Ovary (tissue), 9 donors: ENCODE measurements around the gene FOLR1. TPM values are rescaled to one million over a fixed set of nuclear protein-coding genes. Genes with fewer than 3 reads are reported as not detected.

ENCODE experiments used
- DNase-seq, 5 donors: peaks; one replicate each; pipeline ENCODE4 v3.0.0-alpha.2; 2019 to 2020
- H3K27ac ChIP-seq, 2 donors: fragments of 200-600 bp; one replicate each; pipeline versions ENCODE4 v1.5.1 to v1.8.0; 2019 to 2022
- H3K27me3 ChIP-seq: fragments of 200-600 bp; one replicate; pipeline ENCODE4 v1.8.0; 2022
- H3K36me3 ChIP-seq: fragments of 200-600 bp; sonication (generic); one replicate; pipeline ENCODE4 v1.5.1; 2019
- H3K4me1 ChIP-seq: one replicate; pipeline ENCODE4 v1.8.1; 2013; ENCODE audit warnings: mild to moderate bottlenecking, moderate library complexity; ENCODE audit not compliant: insufficient read depth
- H3K4me3 ChIP-seq: fragments of 200-600 bp; sonication (generic); one replicate; pipeline ENCODE4 v1.5.1; 2017
- H3K9me3 ChIP-seq, 2 donors: fragments of 200-600 bp in 1 of 2; sonication (generic) in 1 of 2; one replicate each; pipeline versions ENCODE4 v1.5.1 to v1.8.1; 2013 to 2019; ENCODE audit warnings: mild to moderate bottlenecking in 1 of 2, moderate library complexity in 1 of 2
- CTCF ChIP-seq, 3 donors: fragments of 450-650 bp in 2 of 3; fragments of 200-600 bp in 1 of 3; IDR thresholded peaks; one replicate each; pipeline versions ENCODE4 v1.5.1 to v1.8.0; 2016 to 2022; ENCODE audit warnings: antibody characterized with exemption in 3 of 3, mild to moderate bottlenecking in 1 of 3
- EP300 ChIP-seq: sonication (generic); formaldehyde crosslinking; IDR thresholded peaks from one replicate; pipeline ENCODE4 v1.6.1; 2017; ENCODE audit warnings: antibody characterized with exemption
- POLR2A ChIP-seq: fragments of 450-650 bp; IDR thresholded peaks from one replicate; pipeline ENCODE4 v1.6.1; 2017; ENCODE audit warnings: antibody characterized with exemption, mild to moderate bottlenecking, moderate library complexity
- WGBS, 3 donors: extraction: QIAGEN DNeasy Blood & Tissue Kit in 1 of 3; methylation state at CpG; one replicate each; pipeline versions ENCODE4 v1.1.5 to v1.1.7; 2013 to 2017; 5-methylcytosine and 5-hydroxymethylcytosine counted together
- intact Hi-C, 4 donors: fragments of 100-400 bp; cut with DNase I; formaldehyde crosslinking; loops; one replicate each; pipeline versions ENCODE4 v1.11.0 to v1.15.1; 2022 to 2023
- polyA plus RNA-seq, 2 donors: library from polyadenylated mRNA; stranded (reverse); fragments of 200-250 nt in 1 of 2; fragments of 350-450 nt in 1 of 2; fragmentation: Illumina TruSeq in 1 of 2; extraction: RNeasy Lipid Tissue Mini Kit (QIAGEN cat#74804) in 1 of 2; gene quantifications; one replicate each; pipeline ENCODE4 v1.2.3, GENCODE V29; 2013 to 2014
- total RNA-seq, 7 donors: library from RNA; depleted of rRNA in 2 of 7; stranded (reverse); fragments of >200 nt in 2 of 7; fragmentation: NEBNext Ultra II Directional in 3 of 7; extraction: Animal tissue kit (Norgen Biotek cat#: 25700) in 3 of 7; gene quantifications; one replicate each; pipeline versions ENCODE4 v1.1.0 to v1.2.4, GENCODE V29; 2016 to 2023
- donor health status: DM: no; HTN: no; CAD: no; lungs with moderate emphysema.
- donor health status: DM: no; HTN: no; CAD: no.
- donor health status: Bipolar disorder and iron deficiency.
- donor health status: DM: yes; HTN: yes; CAD: no.
- donor health status: DM: no; HTN: no; CAD: no.
- donor health status: DM: yes; HTN: yes; CAD: no.

FOLR1 gene
- total and polyA plus RNA-seq, 9 donors = 0.31 to 108 (median 4.3) TPM; not detected in 1

GRCh38 chr11:72216638-72217037, 24.7 kb downstream of the FOLR1 start, which contains the start of gene FOLR2:
TSS of gene FOLR2 (plus strand) at chr11:72216794. CDS start at chr11:72218585, 1,791 bp downstream.
- Histone ChIP-seq H3K27ac (no peak within 1 kb of the TSS), H3K9me3 (no peaks in the 10 kb centered on the region), H3K4me1 (no peaks in the 10 kb centered on the region), H3K36me3 (no peaks in the 10 kb centered on the region), H3K4me3 (no peak within 1 kb of the TSS), H3K27me3 (no peaks in the 10 kb centered on the region)
- WGBS, 3 donors = 75 to 85% (median 76%) methylated on average over 6 of the region's 6 CpGs
- TF ChIP-seq CTCF (IDR thresholded peaks at IDR 0.05) (no peak), EP300 (no peak), POLR2A (no peak)
- DNase-seq = no peak
- intact Hi-C loops = no loop called here

- H3K36me3 ChIP-seq = no peaks in the 10 kb centered on the region
- H3K9me3 ChIP-seq = no peaks in the 10 kb centered on the region
- H3K4me3 ChIP-seq = no peak overlapping the region
- WGBS, 3 donors = 18 to 23% (median 21%) methylated on average over 2 of the region's 2 CpGs
- no peak for TF ChIP-seq EP300
- TF ChIP-seq CTCF (IDR thresholded peaks at IDR 0.05) = no peak
- TF ChIP-seq POLR2A = no peak
- H3K27me3 ChIP-seq = no peaks in the 10 kb centered on the region
- intact Hi-C loops = no loop called here
- H3K4me1 ChIP-seq = peaks cover 3% of the 10 kb centered on the region
- no peak overlapping the region for H3K27ac ChIP-seq
- no peak for DNase-seq
Measured at GRCh38 chr11:72217841-72218240, 25.9 kb downstream of the FOLR1 start.

GRCh38 chr11:72218251-72218745, 26.4 kb downstream of the FOLR1 start:
- 75 to 83% (median 80%) methylated on average over 5 of the region's 5 CpGs for WGBS, 3 donors
- intact Hi-C loops = no loop called here
- Histone ChIP-seq H3K27me3 (no peaks in the 10 kb centered on the region), H3K36me3 (no peaks in the 10 kb centered on the region), H3K4me1 (peaks cover 3% of the 10 kb centered on the region), H3K9me3 (no peaks in the 10 kb centered on the region), H3K27ac (no peak overlapping the region), H3K4me3 (no peak overlapping the region)
- DNase-seq = no peak
- no peak for TF ChIP-seq CTCF (IDR thresholded peaks at IDR 0.05)
- no peak for TF ChIP-seq POLR2A
- no peak for TF ChIP-seq EP300

GRCh38 chr11:72220696-72221363, 28.9 kb downstream of the FOLR1 start:
- Histone ChIP-seq H3K36me3 (no peaks in the 10 kb centered on the region), H3K9me3 (no peaks in the 10 kb centered on the region), H3K27ac (no peak overlapping the region), H3K27me3 (no peaks in the 10 kb centered on the region), H3K4me3 (no peak overlapping the region), H3K4me1 (peaks cover 10% of the 10 kb centered on the region)
- TF ChIP-seq CTCF (IDR thresholded peaks at IDR 0.05) (no peak), EP300 (no peak), POLR2A (no peak)
- intact Hi-C loops = no loop called here
- DNase-seq = peak in 1 of 5 donors; percentile 16
- 84 to 89% (median 84%) methylated on average over 10 of the region's 10 CpGs for whole genome bisulfite sequencing, 3 donors
